ENCODE data around the gene MDFIC.

DNA sequence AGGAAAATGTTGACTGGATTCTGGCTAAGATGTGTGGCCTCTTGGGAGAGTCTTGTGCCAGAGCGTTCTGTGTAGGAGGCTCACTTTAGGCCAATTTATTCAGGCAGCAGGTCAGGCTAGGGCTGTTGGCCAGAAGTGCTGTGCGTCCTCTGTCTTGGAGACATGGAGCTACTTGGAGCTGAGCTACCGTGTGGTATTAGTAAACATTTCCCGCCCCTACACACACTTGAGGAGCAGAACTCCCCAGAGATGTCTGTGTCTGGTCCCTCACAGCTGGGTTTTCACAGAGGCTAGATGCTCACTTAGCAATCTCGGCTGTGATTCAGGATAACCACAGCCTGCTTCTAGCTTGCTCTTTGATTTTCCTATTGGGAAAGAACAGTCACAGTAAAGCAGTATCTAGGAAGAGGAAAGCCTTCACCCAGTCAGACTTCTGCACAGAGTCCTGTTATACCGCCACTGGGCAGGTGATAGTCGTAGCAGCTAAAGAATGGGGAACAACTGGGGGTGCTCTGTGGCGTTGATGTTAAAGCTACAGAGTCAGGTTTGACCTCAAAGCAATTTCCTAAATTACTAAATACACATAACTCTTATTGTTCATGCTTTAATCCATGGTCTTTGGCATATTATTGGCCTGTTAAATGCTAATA lies 86.7 kb downstream of the MDFIC start:
- TF ChIP-seq, protein P1, sequence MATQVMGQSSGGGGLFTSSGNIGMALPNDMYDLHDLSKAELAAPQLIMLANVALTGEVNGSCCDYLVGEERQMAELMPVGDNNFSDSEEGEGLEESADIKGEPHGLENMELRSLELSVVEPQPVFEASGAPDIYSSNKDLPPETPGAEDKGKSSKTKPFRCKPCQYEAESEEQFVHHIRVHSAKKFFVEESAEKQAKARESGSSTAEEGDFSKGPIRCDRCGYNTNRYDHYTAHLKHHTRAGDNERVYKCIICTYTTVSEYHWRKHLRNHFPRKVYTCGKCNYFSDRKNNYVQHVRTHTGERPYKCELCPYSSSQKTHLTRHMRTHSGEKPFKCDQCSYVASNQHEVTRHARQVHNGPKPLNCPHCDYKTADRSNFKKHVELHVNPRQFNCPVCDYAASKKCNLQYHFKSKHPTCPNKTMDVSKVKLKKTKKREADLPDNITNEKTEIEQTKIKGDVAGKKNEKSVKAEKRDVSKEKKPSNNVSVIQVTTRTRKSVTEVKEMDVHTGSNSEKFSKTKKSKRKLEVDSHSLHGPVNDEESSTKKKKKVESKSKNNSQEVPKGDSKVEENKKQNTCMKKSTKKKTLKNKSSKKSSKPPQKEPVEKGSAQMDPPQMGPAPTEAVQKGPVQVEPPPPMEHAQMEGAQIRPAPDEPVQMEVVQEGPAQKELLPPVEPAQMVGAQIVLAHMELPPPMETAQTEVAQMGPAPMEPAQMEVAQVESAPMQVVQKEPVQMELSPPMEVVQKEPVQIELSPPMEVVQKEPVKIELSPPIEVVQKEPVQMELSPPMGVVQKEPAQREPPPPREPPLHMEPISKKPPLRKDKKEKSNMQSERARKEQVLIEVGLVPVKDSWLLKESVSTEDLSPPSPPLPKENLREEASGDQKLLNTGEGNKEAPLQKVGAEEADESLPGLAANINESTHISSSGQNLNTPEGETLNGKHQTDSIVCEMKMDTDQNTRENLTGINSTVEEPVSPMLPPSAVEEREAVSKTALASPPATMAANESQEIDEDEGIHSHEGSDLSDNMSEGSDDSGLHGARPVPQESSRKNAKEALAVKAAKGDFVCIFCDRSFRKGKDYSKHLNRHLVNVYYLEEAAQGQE (IDR thresholded peaks at IDR 0.05; ENCODE audit: insufficient read depth in 1 of 2, low read depth in 2 of 2, low read length in 1 of 2): no peak
- TF ChIP-seq, protein P2, sequence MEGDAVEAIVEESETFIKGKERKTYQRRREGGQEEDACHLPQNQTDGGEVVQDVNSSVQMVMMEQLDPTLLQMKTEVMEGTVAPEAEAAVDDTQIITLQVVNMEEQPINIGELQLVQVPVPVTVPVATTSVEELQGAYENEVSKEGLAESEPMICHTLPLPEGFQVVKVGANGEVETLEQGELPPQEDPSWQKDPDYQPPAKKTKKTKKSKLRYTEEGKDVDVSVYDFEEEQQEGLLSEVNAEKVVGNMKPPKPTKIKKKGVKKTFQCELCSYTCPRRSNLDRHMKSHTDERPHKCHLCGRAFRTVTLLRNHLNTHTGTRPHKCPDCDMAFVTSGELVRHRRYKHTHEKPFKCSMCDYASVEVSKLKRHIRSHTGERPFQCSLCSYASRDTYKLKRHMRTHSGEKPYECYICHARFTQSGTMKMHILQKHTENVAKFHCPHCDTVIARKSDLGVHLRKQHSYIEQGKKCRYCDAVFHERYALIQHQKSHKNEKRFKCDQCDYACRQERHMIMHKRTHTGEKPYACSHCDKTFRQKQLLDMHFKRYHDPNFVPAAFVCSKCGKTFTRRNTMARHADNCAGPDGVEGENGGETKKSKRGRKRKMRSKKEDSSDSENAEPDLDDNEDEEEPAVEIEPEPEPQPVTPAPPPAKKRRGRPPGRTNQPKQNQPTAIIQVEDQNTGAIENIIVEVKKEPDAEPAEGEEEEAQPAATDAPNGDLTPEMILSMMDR (IDR thresholded peaks at IDR 0.05): no peak
- no peak for TF ChIP-seq TCF7L2 (IDR thresholded peaks at IDR 0.05; ENCODE audit: low read depth, low read length)
